Stimulated activated naive CD4-positive, alpha-beta T cell treated with Interleukin-2 at 50 U/mL for 16 hours (primary cell): ENCODE data around the gene IPO9.
"Not testable (repeated sequence)": the region's sequence is repeated elsewhere in the genome, so short reads cannot be mapped to it uniquely, and the experiment has no call there.

ENCODE experiments used
- DNase-seq: peaks from one replicate; lab custom pipeline; 2025; lab: John Stamatoyannopoulos, UW

The IPO9 gene

DNA sequence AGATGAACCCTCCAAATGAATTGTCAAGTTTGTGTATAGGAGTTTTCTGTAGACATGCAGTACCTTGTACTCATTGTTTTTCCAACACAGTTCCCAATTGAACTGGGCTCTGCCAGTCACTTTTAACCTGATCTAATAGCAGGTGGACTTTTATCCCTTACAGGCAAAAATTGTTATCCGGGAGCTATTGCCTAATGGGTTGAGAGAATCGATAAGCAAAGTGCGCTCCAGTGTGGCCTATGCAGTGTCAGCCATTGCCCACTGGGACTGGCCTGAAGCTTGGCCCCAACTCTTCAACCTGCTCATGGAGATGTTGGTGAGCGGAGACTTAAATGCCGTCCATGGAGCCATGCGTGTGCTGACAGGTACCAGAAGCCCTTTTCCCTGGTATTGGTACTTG is 19.3 kb downstream of the IPO9 start:
- DNase-seq = no peak

DNA sequence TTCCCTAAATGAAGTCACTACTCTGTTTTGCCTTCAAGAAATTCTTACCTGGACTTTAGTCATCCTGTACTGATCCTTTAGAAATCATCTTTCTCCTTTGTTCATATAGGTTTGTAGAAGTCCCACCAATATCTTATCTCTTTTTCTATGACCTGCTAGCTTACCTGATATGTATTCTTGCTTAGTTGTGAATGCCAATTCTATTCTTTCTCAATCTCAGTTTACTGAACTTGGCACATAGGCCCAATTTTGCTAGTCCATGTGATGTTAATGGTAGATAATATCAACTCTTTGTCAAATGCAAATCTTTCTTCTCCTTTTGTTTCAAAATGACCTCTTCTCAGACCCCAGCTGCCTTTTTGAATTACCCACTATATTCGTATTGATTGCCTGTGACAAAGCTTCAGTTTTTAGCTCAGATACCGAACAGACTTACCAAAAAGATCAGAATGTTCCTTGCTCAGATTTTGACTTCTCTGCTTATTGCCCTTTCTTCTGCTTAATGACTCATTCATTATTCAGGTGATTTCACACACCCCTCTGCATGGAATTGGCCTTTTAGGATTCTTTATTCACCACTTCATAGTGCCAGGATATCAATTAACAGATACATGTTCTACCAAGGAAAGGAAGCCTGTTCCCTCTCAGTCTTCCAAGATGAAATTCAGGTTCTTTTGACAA is 20.6 kb downstream of the IPO9 start:
- DNase-seq = no peak

DNA sequence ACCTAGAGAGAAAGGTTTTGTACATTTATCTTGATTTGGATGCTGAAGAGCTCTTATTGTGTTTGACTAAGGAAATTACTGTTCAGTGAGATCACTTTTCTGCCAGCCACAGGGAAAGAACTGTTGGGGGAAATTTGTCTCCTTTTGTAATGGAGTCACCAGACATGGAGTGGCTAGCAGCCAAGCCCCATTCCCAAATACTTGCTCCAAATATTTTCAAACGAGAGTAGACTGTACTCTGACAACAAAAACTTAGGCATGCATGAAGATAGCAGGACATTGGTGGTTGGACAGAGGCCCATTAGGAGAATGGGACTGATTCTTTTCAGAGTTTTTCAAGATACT is 21.1 kb downstream of the IPO9 start:
- no peak for DNase-seq

DNA sequence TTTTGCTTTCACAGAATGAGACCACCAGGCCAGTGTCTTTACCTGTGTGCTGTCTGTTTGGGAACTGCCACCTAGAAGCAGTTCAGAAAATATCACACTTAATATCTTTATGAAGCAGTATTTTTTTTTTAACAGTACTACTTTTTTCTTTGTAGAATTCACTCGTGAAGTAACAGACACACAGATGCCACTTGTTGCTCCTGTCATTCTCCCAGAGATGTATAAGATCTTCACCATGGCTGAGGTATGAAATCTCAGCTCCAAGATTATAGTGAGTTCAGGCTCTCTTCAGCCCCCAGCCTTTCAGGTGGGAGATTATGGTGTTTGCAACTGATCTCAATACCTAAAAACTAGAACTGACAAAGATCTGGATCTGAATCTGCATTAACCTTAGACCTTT is 23.0 kb downstream of the IPO9 start:
- DNase-seq = no peak

DNA sequence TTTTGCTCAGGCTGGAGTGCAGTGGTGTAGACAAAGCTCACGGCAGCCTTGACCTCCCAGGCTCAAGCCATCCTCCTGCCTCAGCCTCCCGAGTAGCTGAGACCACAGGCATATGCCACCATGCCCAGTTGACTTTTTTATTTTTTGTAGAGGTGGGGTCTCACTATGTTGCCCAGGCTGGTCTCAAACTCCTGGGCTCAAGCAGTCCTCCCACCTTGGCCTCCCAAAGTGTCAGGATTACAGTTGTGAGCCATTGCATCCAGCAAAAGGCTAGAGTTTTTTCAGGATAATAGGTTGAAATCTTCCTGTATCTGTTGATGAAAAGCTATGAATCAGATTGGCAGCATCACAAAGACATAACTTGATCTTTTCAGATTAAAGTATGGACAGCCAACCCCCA is 27.8 kb downstream of the IPO9 start:
- DNase-seq = not testable (repeated sequence)

DNA sequence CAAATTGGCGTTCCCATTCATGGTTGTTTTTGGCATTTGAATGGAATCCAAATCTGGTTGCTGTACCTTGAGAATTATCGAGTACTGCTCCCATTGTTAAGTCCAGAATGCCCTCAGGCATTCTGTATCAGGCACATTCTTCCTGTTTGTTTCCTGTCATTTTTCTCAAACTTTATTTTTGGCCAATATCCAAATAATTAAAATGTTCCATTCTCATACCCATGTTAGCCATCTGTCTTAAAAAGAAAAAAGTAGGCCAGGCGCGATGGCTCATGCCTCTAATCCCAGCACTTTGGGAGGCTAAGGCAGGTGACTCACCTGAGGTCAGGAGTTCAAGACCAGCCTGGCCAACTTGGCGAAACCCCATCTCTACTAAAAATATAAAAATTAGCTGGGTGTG is 30.5 kb downstream of the IPO9 start:
- no peak for DNase-seq

DNA sequence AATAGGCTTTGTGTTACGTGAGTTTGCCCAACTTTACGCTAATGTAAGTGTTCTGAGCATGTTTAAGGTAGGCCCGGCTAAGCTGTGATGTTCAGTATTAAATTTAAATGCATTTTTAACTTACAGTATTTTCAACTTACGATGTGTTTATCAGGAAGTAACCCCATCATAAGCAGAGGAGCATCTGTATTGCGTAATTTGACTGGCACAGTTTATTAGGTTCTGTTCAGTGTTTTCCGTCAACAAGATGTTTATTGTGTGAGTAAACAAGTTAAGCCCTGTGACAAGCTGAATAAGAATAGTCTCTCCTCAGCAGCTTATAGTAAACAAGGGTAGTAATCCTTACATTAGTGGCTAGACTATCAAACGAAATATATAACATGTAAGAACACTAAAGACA is 32.5 kb downstream of the IPO9 start:
- no peak for DNase-seq

DNA sequence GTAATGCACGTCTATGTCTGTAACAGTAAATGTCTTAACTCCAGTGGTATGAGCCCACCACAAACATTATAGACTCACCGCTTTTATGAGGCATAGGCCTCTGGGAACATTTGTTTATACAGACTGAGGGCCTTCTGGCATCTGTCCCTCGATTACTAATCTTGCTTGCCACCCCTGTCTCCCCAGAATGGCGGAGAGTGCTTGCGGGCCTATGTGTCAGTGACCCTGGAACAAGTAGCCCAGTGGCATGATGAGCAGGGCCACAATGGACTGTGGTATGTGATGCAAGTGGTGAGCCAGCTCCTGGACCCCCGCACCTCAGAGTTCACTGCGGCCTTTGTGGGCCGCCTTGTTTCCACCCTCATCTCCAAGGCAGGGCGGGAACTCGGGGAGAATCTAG is 41.4 kb downstream of the IPO9 start:
- no peak for DNase-seq

DNA sequence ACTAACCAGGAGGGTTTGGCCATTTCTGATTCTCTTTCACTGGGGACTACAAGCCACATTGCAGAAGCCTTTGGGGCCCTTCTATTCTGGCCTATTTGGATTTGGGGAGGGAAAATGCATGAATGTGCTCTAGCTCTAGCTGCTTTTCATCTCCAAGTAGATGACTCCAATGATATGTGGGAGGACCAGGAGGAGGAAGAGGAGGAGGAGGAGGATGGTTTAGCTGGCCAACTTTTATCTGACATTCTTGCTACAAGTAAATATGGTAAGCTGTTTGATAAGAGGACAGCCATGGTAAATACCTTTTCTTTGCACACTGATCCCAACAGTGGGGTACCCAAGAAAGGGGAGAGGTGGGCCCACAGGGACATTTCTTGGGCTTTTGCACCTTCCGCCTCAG is 45.7 kb downstream of the IPO9 start:
- DNase-seq = no peak

DNA sequence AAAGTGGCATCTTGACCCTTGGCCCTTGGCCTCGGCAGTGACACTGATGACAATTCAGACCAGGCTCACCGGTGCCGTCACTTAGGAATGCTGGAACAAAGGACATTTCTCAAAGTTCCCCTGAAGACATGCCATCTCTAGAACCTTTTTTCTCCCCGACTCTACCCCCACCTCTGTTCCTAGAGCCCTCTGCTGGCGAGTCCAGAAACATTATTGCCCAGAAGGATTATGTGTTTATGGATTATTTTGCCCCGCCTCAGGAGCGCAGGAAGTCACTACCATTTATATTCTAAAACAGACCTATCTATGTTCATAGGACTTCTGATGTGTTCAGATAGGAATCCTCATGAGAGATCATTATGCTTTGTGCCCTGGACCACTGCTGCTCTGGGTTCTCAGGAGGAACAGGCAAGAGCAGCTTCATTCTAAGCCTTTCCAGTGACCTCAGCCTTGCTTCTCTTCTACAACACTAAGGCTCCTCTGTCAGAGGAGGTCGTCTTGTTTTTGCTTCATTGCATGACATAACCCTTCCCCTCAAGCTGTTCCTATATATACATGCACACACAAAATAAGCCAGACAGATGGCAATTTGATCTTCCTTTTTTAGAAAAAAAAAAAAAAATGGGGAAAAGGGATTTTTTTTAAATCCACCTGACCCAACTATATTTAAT is 47.3 kb downstream of the IPO9 start:
- DNase-seq = no peak

DNA sequence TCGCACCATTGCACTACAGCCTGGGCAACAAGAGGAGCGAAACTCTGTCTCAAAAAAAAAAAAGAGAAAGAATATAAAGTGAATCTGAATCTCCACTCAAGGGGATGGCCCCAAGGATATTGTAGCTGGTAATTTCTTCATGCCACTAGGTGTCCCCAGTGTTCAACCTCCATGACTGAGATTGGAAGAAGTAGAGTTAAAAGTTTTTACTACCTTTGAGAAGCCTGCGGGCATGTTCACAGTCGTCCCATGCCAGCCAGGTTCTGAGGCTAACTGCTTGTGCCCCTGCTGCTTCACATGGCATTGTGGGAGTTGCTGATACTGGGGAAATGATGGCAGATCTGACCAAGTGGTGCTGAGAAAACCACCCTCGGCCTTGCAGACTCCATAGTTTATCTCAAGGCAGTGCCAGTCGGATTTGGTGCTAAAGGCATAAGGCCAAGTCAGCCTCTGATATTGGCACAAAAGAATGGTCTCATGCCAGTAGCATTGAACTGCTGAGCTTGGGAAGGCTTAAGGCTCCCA is 49.0 kb downstream of the IPO9 start:
- no peak for DNase-seq

DNA sequence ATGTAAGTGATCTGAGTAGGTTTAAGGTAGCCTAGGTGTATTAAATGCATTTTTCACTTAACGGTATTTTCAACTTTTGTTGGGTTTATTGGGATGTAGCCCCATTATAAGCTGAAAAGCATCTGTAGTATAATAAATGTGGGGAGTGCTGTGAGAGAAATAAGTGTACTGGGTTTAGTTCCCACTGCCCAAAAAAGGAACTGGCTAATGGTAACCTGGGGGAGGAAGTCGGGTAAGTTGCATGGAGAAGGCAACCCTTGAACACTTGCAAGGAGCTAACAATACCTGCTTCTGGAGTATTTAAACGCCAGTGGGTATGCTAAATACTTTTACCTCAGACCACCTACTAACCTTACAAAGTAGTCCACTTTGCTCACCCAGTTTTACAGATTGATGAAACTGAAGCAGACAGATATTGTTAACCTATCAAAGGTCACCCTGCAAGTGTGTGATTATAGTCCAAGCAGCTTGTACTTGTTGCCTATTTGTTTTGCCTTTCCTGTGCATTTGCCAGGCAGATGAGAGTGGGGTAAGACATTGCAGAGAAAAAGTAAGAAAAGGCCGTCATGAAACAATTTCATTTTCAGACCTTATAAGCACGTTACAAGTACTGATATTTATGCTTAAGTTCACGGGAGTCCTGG is 52.1 kb downstream of the IPO9 start:
- DNase-seq = no peak

DNA sequence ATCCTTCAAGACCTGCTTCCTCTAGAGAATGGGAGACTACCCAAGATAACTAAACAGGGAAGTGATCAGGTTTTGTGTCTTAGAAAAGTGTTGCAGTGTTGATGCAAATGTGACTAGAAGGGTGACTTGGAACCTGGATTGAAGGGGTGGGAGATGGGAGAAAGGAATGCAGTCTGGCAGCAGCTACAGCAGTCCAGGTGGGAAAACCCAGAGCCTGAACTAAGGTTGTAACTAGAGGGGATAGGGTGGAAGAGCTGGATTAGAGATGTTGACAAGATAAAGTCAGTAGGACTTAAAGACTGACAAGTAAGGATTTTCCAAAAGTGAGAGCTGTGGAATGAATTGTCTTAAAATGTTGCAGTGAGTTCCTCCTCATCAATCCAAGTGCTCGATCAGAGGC is 52.7 kb downstream of the IPO9 start:
- no peak for DNase-seq

DNA sequence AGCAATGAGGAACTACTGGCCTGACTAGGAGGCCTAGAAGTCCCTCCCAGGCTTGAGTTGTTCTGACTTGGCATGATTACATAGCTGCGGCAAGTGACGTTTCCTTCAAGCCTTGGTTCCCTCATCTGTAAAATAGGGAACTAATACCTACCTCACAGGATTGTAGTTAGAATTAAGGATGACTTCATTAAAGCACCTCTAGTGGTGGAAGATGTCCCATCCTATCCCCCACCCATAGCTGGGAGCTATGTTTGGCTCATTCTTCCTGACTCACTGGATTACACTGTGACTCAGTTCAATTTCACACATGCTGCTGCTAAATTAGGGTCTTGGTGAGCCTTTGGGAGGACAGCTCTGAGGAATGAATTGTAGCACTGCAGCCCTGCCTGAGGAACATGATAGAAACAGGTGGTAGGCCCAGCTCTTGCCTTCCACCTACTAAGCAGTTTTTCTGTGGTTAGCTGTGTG is 53.7 kb downstream of the IPO9 start:
- DNase-seq = no peak

DNA sequence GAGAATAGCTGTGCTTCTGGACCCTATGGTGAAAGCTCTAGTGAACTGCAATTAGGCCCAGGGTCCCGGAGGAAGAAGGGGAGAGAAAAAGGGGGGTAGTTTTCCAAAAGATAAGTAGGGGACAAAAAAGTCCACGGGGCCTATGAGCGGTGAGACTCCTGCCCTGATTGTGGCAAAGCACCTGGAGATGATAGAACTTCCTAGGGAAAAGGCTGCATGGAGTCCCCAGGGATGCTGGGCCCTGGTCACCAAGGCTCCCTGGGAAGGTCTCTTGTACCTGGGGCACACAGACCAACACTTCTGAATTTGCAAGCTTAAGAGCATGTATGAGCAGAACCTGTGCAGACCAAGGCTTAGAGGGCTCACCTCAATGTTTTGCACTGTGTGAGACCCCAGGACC is 54.3 kb downstream of the IPO9 start:
- DNase-seq = no peak

DNA sequence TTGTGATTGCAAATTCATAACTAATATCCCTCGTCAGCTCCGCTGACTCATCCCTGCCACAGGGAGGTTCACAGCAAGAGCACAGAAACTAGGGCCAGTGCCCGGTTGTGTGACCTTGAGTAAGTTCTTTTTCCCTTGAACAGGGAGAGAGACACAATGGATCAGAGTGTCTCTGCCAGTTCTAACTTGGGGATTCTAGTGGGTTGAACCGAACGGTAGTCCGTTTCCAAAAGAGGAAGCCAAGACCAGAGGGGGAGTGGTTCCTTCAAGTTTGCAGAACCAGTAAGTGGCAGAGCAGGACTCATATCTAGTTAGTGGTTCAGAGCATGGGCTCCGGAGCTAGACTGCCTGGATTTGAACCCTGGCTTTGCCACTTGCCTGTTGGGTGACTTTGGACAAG is 54.8 kb downstream of the IPO9 start:
- no peak for DNase-seq

DNA sequence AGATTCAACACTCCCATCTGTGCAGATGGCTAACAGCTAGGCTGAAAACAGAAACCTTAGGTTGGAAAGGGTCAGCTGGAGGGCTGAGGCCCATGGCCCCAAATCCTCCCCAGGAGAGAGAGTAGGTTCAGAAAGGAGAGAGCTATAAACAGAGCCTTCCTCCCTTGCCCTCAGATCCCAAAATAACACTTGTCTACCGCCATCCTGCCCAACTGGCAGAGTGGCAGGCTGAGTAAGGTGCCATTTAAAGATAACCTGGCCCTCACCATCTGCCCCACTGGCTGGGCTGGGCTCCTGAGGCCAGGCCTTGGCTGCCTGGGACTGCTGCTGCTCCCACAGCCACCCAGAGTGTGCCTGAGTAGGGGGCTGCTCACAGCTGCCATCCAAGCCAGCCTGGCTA is 55.5 kb downstream of the IPO9 start:
- no peak for DNase-seq

DNA sequence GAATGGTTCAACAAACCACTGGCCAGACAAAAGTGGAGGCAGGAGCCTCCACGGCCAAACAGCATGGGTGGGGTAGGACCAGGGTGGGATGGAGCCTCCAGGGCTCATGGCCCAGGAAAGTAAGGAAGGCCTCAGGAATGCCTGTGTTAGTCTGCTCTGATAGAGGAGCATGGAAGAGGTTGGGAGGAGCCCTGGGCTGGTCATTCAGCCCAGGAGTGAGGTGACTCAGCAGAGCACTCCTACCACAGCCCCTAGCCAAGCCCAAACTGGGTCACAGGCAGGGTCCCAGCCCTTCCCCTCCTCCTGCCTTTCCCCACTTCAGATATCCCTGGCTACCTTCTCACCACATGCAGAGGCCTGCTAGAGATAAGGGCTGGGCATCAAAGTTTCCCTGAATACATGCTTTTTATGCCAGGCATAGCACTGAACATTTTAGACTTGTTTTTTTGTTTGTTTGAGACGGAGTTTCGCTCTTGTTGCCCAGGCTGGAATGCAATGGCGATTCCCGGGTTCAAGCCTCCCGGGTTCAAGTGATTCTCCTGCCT is 56.6 kb downstream of the IPO9 start:
- DNase-seq = no peak

DNA sequence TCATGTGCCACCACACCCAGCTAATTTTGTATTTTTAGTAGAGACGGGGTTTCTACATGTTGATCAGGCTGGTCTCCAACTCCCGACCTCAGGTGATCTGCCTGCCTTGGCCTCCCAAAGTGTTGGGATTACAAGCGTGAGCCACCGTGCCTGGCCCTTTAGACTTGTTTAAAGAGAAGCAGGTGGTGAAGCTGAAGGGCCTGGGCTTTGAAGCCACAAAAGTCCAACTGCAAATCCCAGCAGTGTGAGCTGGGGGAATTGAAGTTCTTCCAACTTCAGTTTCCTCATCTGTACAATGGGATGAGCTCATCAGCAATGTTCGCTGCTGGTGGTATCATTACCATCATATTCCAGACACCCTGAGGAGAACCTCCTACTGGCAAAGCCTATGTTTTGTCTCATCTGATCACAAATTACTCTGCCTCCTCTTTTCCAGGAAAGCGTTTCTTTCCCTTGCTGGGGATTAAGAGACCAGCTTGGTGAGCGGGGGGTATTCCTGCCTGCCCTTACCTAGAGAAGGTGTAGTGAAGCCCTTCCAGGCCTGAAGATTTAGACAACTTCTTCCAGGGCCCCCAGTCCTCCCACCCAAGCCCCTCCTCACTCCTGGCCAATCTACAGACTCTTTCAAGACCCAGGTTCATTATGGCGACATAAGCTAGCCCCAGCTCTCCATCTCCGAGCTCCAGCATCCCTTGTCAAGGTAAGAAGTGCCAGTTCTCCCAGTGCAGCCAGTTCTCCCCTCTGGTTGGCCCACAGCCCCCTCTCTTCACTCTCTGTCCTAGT is 57.3 kb downstream of the IPO9 start:
- DNase-seq = no peak

DNA sequence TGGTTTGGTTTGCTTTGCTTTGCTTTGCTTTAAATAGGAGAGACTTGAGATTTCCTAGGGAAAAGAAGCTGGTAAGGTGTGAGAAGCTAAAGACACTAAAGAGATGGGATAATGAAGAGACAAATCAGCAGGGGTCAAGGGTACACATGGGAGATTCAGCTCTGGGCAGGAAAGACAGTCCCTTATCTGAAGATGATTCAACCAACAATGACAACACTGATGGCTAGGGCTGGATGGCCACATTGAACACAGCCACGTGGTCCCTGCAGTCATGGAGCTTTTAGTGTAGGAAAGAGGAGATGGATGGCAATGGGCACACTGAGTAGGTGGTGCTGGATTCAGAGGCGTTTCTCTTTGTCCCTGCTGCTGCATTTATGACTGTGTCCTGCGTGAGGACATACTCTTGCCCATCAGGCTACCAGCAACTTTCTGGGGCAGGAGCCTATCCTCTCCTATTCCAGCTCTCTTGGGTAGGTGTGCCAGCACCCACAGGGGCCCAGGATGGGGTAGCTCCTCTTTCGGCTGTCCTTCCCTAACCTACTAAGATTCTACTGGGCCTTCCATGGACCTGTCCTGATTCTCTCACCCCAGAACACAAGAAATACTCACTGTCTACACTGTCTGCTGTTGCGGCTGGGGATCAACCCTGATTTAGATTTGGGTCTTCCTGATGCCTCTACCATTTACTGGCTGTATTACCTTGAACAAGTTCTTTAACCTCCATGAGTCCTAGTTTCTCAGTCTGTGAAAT is 58.3 kb downstream of the IPO9 start:
- no peak for DNase-seq

DNA sequence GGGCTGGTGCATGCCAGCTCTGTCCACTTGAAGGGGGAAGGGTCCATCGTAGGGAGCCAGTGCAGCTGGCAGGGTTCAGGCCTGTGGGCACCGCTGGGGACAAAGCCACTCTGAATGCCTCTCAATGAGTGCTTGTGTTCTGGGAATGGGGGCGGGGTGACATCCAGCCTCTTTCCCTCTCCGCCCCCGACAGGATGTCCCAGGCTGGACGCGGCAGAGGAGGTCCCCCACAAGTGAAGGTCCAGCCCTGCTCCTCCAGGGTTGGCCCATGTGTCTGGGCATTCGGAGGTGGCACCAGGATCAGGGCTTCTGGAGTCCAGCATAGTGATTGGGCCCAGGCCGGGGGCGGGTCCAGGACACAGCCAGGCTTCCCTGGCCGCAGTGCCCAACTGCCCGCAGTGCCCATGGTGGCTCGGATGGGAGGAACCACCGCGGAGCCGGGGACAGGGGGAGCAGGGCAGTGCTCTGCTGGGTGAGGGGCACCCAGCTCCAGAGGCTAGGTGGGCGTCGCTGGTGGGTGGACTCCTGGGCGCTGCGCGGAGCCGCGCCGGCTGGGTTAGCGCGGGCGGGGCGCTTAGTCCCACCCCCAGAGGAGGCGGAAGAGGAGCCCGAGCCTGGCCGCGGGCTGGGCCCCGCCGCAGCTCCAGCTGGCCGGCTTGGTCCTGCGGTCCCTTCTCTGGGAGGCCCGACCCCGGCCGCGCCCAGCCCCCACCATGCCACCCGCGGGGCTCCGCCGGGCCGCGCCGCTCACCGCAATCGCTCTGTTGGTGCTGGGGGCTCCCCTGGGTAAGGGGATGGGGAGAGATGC is 59.5 kb downstream of the IPO9 start, which contains the start of gene SHISA4:
Gene SHISA4, plus strand, starts transcription at position 617 of the 808 bp plus-strand sequence. Its CDS starts 97 bp downstream, at position 714.
- peak; percentile 7 for DNase-seq
